Uterus (tissue), 2 donors: ENCODE measurements around the gene KLF13.

Experiments
- CTCF ChIP-seq, 4 experiments: fragments of 200-600 bp in 2 of 4; fragments of 450-650 bp in 2 of 4; sonication (generic) in 2 of 4; IDR thresholded peaks; one replicate each; pipeline ENCODE4 v1.5.1; 2016 to 2019; ENCODE audit warnings: antibody characterized with exemption in 4 of 4, mild to moderate bottlenecking in 2 of 4, moderate library complexity in 1 of 4
- POLR2A ChIP-seq, 2 donors: fragments of 450-650 bp; IDR thresholded peaks; one replicate each; pipeline ENCODE4 v1.6.1; 2016; ENCODE audit warnings: antibody characterized with exemption in 2 of 2, mild to moderate bottlenecking in 1 of 2, moderate library complexity in 1 of 2

- no peak for TF ChIP-seq CTCF (IDR thresholded peaks at IDR 0.05)
- no peak for TF ChIP-seq POLR2A (IDR thresholded peaks at IDR 0.05)
Measured at GRCh38 chr15:31321418-31321817, 5.2 kb upstream of the KLF13 start.
